Loucy (cell line): ENCODE measurements around the gene SLC16A13.
A peak's percentile ranks its signal among the peaks of the same experiment; 100 is the strongest.

Experiments
- H2AFZ ChIP-seq: fragments of 200-600 bp; sonication (generic); 2 replicates; pipeline ENCODE4 v1.6.0; 2016; ENCODE audit warnings: antibody characterized with exemption, mild to moderate bottlenecking, low read length, moderate library complexity
- H3F3A ChIP-seq: fragments of 200-600 bp; 2 replicates; pipeline ENCODE4 v1.6.0; 2016; ENCODE audit warnings: antibody characterized with exemption, low read depth, mild to moderate bottlenecking
- H3K27me3 ChIP-seq: fragments of 200-600 bp; sonication (generic); 2 replicates; pipeline ENCODE4 v1.6.1; 2014; ENCODE audit warnings: low read length, mild to moderate bottlenecking; ENCODE audit not compliant: insufficient read depth, poor library complexity, severe bottlenecking
- H3K36me3 ChIP-seq: fragments of 200-600 bp; sonication (generic); 2 replicates; pipeline ENCODE4 v1.6.1; 2016; ENCODE audit warnings: low read length; ENCODE audit not compliant: insufficient read depth
- H3K4me1 ChIP-seq: fragments of 200-600 bp; sonication (generic); 2 replicates; pipeline ENCODE4 v1.5.1; 2014; ENCODE audit warnings: low read length, mild to moderate bottlenecking; ENCODE audit not compliant: insufficient read depth, poor library complexity, severe bottlenecking
- H3K4me2 ChIP-seq: fragments of 200-600 bp; sonication (generic); 2 replicates; pipeline ENCODE4 v1.6.0; 2014; ENCODE audit warnings: antibody characterized with exemption, low read length, low read depth, mild to moderate bottlenecking; ENCODE audit not compliant: poor library complexity, severe bottlenecking
- H3K4me3 ChIP-seq: fragments of 200-600 bp; sonication (generic); 2 replicates; pipeline ENCODE4 v1.5.1; 2014; ENCODE audit warnings: low read length, mild to moderate bottlenecking, mixed read lengths; ENCODE audit not compliant: poor library complexity, severe bottlenecking
- H3K79me2 ChIP-seq: fragments of 200-600 bp; sonication (generic); 2 replicates; pipeline ENCODE4 v1.6.1; 2014; ENCODE audit warnings: low read length; ENCODE audit not compliant: insufficient read depth
- H3K9ac ChIP-seq: fragments of 200-600 bp; sonication (generic); 2 replicates; pipeline ENCODE4 v1.6.0; 2014; ENCODE audit warnings: mild to moderate bottlenecking, low read depth, low read length, moderate library complexity; ENCODE audit not compliant: poor library complexity, severe bottlenecking
- H3K9me2 ChIP-seq: fragments of 200-600 bp; sonication (generic); replicated peaks from 2 replicates; pipeline ENCODE4 v1.6.1; 2016; ENCODE audit warnings: low read depth, low read length, mixed read lengths
- H3K9me3 ChIP-seq: fragments of 200-600 bp; sonication (generic); 2 replicates; pipeline ENCODE4 v1.6.1; 2014; ENCODE audit warnings: mild to moderate bottlenecking, antibody characterized with exemption, low read length, low read depth; ENCODE audit not compliant: insufficient read depth
- H4K20me1 ChIP-seq: fragments of 200-600 bp; sonication (generic); 2 replicates; pipeline ENCODE4 v1.6.0; 2014; ENCODE audit warnings: antibody characterized with exemption, low read length, mild to moderate bottlenecking; ENCODE audit not compliant: insufficient read depth, poor library complexity, severe bottlenecking
- EZH2phosphoT487 ChIP-seq: fragments of 200-600 bp; IDR thresholded peaks from 2 replicates; pipeline ENCODE4 v1.6.1; 2018; ENCODE audit warnings: antibody characterized with exemption, mild to moderate bottlenecking, moderate library complexity, borderline replicate concordance
- TF ChIP-seq, protein P1 (sequence below): fragments of 200-600 bp; sonication (generic); conservative IDR thresholded peaks from 2 replicates; pipeline ENCODE4 v1.5.1; 2014; ENCODE audit warnings: mild to moderate bottlenecking, antibody characterized with exemption, low read length

SLC16A13 gene

DNA sequence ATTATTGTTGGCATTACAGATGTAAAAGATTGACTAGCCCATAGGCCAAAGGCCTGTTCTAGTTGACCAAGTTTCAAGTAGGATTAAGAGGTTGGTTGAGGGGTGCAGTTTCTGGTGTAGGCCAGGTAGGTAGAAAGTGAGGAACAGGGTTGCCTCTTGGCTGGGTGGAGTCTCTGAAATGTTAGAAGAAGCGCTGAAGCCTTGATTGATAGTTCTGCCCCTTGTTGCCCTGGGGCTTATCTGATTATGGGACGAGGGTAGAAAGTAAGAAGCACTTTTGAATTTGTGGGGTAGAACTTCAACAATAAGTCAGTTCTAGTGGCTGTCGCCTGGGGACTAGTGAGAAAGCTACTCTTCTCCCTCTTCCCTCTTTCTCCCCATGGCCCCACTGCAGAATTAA lies 6.7 kb upstream of the SLC16A13 start:
- Histone ChIP-seq H3K9me2 (no peaks in the 10 kb centered on the region), H3K36me3 (no peaks in the 10 kb centered on the region), H3K4me1 (peaks cover 15% of the 10 kb centered on the region), H4K20me1 (no peaks in the 10 kb centered on the region), H3K27me3 (no peaks in the 10 kb centered on the region), H3K9ac (peak overlapping the region; percentile 18), H3F3A (no peaks in the 10 kb centered on the region), H3K4me3 (no peak overlapping the region), H3K9me3 (no peaks in the 10 kb centered on the region), H2AFZ (no peak overlapping the region), H3K4me2 (no peak overlapping the region), H3K79me2 (no peaks in the 10 kb centered on the region)
- TF ChIP-seq, protein P1, sequence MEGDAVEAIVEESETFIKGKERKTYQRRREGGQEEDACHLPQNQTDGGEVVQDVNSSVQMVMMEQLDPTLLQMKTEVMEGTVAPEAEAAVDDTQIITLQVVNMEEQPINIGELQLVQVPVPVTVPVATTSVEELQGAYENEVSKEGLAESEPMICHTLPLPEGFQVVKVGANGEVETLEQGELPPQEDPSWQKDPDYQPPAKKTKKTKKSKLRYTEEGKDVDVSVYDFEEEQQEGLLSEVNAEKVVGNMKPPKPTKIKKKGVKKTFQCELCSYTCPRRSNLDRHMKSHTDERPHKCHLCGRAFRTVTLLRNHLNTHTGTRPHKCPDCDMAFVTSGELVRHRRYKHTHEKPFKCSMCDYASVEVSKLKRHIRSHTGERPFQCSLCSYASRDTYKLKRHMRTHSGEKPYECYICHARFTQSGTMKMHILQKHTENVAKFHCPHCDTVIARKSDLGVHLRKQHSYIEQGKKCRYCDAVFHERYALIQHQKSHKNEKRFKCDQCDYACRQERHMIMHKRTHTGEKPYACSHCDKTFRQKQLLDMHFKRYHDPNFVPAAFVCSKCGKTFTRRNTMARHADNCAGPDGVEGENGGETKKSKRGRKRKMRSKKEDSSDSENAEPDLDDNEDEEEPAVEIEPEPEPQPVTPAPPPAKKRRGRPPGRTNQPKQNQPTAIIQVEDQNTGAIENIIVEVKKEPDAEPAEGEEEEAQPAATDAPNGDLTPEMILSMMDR = no peak
- TF ChIP-seq EZH2phosphoT487 = no peak

DNA sequence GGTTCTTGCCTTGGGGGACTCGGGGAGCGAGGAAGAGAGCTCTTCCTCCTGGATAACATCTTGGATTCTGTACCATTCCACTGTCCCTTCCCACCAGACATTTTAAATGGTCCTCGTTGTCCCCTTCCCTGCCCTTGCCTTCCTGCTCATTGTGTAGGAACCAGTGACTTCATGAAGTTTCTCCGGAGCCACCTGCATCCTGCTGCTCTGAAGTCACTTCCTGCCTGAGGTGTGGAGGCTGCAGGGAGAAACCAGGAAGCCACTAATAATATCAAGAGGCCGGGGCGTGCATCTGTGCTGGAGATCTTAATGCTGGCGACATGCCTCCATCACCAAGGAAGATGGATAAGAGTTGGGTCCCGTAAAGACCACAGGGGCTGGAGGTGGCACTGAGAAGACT lies 6.2 kb upstream of the SLC16A13 start:
- Histone ChIP-seq H3F3A (no peaks in the 10 kb centered on the region), H3K9ac (peak overlapping the region; percentile 18), H3K9me2 (no peaks in the 10 kb centered on the region), H3K4me3 (peak overlapping the region; percentile 26), H3K36me3 (no peaks in the 10 kb centered on the region), H3K9me3 (no peaks in the 10 kb centered on the region), H3K4me1 (peaks cover 15% of the 10 kb centered on the region), H2AFZ (peak overlapping the region; percentile 13), H3K79me2 (no peaks in the 10 kb centered on the region), H3K4me2 (peak overlapping the region; percentile 54), H4K20me1 (no peaks in the 10 kb centered on the region), H3K27me3 (no peaks in the 10 kb centered on the region)
- TF ChIP-seq, protein P1 = no peak
- TF ChIP-seq EZH2phosphoT487 = no peak

DNA sequence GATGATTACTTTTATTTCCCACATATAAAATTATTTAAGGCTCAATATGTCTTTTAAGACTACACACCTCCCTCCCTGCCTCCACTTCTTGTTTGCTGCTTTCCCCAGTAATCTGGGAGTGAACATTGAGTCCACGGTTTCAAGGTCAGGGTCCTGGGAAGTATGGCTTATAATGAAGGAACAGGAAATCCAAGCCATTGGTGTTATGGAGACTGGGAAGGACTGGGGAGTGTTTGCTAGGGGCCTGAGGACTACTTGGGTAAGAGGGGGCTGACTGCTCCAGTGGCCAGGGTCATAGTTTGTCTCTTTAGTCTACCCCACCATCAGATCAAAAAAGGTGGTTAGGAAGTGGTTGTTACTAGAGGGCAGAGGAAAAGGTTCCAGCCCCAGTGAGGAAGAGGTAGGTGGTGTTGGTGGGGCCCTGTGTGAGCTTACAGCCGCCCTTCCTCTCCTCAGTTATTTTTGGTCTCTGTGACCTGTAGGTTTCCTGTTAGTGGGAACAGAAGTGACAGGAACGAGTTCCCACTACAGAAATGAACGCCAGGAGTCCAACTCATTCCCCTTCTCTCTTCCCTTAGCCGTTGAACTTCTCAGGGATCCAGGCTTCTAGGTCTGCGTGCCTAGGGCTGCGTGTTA lies 742 bp upstream of the SLC16A13 start:
- no peak for TF ChIP-seq EZH2phosphoT487
- TF ChIP-seq, protein P1 = no peak
- Histone ChIP-seq H3K36me3 (no peaks in the 10 kb centered on the region), H2AFZ (peak overlapping the region; percentile 89), H3K4me2 (peak overlapping the region; percentile 83), H3K79me2 (peaks cover 10% of the 10 kb centered on the region), H4K20me1 (no peaks in the 10 kb centered on the region), H3K4me1 (peaks cover 19% of the 10 kb centered on the region), H3K9me3 (no peaks in the 10 kb centered on the region), H3K9me2 (no peaks in the 10 kb centered on the region), H3K27me3 (no peaks in the 10 kb centered on the region), H3F3A (0 out of 2 replicates have a peak, but pooled peaks cover 7% of the 10 kb centered on the region), H3K4me3 (peak overlapping the region; percentile 84), H3K9ac (peak overlapping the region; percentile 84)
